Central memory CD8-positive, alpha-beta T cell (primary cell): Measurements from ENCODE around the gene MIER2.
"Not testable (repeated sequence)": the region's sequence is repeated elsewhere in the genome, so short reads cannot be mapped to it uniquely, and the experiment has no call there.

Experiments used
- ATAC-seq: fragments of 150-1000 bp; cut with Tn5 transposase; replicated peaks from 2 replicates; pipeline ENCODE4 v1.10.0; 2022; ENCODE audit warnings: mild to moderate bottlenecking, moderate FRiP score, moderate number of reproducible peaks; ENCODE audit not compliant: poor library complexity, severe bottlenecking; ENCODE audit errors: extremely low read depth
- DNase-seq, 2 donors: peaks; one replicate each; pipeline ENCODE4 v3.0.0; 2021; ENCODE audit warnings: low spot score in 2 of 2
- H3K27ac Mint-ChIP-seq: one replicate; pipeline ENCODE4 v1.8.0; 2022; ENCODE audit warnings: low read depth, mild to moderate bottlenecking, moderate library complexity, mixed read lengths
- H3K27me3 Mint-ChIP-seq: one replicate; pipeline ENCODE4 v1.8.0; 2022; ENCODE audit warnings: mixed read lengths
- H3K36me3 Mint-ChIP-seq: one replicate; pipeline ENCODE4 v1.8.0; 2022; ENCODE audit warnings: mild to moderate bottlenecking, moderate library complexity, mixed read lengths; ENCODE audit not compliant: insufficient read depth
- H3K4me1 Mint-ChIP-seq: one replicate; pipeline ENCODE4 v1.8.0; 2022; ENCODE audit warnings: mixed read lengths
- H3K4me3 Mint-ChIP-seq: one replicate; pipeline ENCODE4 v1.8.0; 2022; ENCODE audit warnings: mild to moderate bottlenecking, moderate library complexity, mixed read lengths
- H3K9me3 Mint-ChIP-seq: one replicate; pipeline ENCODE4 v1.8.0; 2022; ENCODE audit warnings: mixed read lengths

Gene MIER2

DNA sequence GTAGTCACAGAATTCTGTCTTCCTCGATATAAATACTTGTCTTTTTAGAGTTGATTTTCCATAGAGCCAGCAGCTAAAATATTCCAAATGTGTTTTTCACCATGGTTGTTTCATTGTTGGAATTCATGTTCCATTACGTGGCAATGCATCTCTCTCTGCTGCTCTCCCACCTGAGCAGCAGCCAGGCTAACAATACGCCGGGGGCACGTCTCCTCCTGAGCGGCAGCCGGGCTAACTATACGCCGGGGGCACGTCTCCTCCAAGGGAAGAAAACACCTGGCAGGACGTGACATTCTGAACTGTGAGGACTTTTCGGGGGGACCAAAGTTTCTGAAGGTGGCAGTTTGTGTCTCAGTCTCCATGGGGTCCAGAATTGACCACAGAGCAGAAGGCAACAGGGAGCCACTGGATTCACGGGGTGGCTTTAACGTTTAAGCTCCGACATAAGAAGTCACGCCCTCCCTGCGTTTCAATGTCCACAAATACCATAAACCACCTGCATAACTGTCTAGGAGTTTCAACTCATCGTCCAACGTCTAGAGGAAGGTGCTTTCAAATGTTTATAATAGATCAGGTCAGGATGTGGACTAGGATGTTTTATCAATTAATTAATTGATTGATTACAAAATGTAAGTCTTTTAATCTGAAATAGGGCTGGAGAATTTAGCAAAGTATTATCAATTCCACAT is 68.5 kb downstream of the MIER2 start:
- DNase-seq (no peak), ATAC-seq (no peak)
- Mint-ChIP-seq H3K9me3 (no peaks in the 10 kb centered on the region), H3K4me3 (no peak overlapping the region), H3K27ac (no peak overlapping the region), H3K36me3 (peaks cover 2% of the 10 kb centered on the region), H3K27me3 (peaks cover 75% of the 10 kb centered on the region), H3K4me1 (no peaks in the 10 kb centered on the region)

DNA sequence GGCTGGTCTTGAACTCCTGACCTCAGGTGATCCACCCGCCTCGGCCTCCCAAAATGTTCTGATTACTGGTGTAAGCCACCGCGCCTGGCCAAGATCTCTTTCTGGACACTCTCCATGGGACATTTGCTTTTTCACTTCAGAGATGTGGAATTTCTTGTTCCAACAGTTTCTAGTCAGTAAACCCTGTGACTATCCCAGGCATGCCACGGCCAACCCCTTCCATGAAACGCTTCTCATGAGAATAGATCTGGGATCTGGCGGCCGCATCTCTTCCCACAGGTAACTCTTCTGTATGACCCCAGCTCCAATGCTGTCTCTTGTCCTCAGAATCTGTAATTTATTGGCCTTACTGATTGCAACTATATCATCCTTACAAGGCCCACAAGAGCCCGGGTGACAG is 69.6 kb downstream of the MIER2 start:
- ATAC-seq (no peak), DNase-seq (no peak)
- Mint-ChIP-seq H3K9me3 (no peaks in the 10 kb centered on the region), H3K27ac (no peak overlapping the region), H3K4me1 (no peaks in the 10 kb centered on the region), H3K4me3 (no peak overlapping the region), H3K36me3 (peaks cover 2% of the 10 kb centered on the region), H3K27me3 (peaks cover 66% of the 10 kb centered on the region)

DNA sequence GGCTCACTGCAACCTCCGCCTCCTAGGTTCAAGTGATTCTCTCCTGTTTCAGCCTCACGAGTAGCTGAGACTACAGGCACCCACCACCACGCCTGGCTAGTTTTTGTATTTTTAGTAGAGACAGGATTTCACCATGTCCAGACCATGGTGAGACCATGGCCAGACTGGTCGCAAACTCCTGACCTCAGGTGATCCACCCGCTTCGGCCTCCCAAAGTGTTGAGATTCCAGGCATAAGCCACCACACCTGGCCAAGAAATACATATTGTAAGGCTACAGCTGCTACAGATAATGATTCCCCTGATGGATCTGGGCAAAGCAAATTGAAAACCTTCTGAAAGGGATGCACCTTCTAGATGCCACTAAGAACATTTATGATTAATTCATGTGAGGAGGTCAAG is 71.2 kb downstream of the MIER2 start:
- Mint-ChIP-seq H3K4me3 (no peak overlapping the region), H3K4me1 (no peaks in the 10 kb centered on the region), H3K36me3 (peaks cover 3% of the 10 kb centered on the region), H3K27me3 (peaks cover 66% of the 10 kb centered on the region), H3K9me3 (no peaks in the 10 kb centered on the region), H3K27ac (no peak overlapping the region)
- ATAC-seq, result no peak
- DNase-seq, result no peak

DNA sequence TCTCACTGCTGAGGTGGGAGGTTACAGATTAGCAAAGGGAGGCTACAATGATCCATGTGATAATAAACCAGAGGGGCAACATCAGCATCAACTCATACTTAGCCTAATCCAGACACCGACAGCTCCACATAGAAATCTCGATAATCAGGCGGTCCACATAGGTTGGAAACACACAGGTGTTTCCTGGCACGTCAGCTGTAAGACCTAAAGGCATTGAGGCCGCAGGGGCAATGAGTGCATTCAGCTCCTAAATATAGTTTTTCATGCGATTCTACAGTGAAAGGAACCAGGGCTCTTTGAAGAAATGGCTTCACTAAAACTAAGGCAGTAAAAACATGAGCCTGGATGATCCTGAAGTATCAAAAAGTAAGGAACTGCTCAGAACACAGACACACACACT is 72.7 kb downstream of the MIER2 start:
- peaks cover 5% of the 10 kb centered on the region for H3K36me3 Mint-ChIP-seq
- peaks cover 7% of the 10 kb centered on the region for H3K4me1 Mint-ChIP-seq
- no peak overlapping the region for H3K27ac Mint-ChIP-seq
- ATAC-seq, result no peak
- no peak overlapping the region for H3K4me3 Mint-ChIP-seq
- DNase-seq, result no peak
- peaks cover 61% of the 10 kb centered on the region for H3K27me3 Mint-ChIP-seq
- H3K9me3 Mint-ChIP-seq, result no peaks in the 10 kb centered on the region

DNA sequence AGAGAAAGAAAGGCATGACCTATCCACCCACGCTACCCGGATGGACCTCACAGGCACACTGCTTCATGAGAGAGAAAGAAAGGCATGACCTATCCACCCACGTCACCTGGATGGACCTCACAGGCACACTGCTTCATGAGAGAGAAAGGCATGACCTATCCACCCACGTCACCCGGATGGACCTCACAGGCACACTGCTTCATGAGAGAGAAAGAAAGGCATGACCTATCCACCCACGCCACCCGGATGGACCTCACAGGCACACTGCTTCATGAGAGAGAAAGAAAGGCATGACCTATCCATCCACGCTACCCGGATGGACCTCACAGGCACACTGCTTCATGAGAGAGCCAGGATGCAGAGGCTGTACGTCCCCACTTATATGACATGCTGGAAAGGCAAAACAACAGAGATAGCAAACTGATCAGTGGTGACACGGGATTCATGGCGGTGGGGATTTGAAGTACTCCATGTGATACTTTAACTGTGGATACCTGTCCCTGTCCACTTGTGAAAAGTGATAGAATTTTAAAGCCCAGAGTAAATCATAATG is 73.8 kb downstream of the MIER2 start:
- DNase-seq, H3K27ac Mint-ChIP-seq, H3K9me3 Mint-ChIP-seq, H3K36me3 Mint-ChIP-seq, ATAC-seq, H3K4me3 Mint-ChIP-seq: not testable (repeated sequence)
- peaks cover 61% of the 10 kb centered on the region for H3K27me3 Mint-ChIP-seq
- peaks cover 12% of the 10 kb centered on the region for H3K4me1 Mint-ChIP-seq

DNA sequence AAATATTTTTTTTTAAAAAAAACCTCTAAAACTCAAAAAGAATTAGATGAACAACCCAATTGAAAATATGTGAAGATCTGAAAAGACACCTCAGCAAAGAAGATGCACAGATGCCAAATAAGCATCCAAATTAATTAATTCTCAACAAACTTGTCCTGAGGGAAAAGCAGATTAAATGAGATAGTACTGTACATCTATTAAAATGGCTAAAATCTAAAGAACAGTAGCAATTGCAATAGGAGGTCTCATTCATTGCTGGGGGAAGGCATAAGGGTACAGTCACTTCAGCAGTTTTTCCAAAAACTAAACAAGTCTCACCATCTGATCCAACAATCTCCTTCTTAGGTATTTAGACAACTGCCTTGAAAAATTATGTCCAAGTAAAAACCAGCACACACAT is 75.4 kb downstream of the MIER2 start:
- H3K9me3 Mint-ChIP-seq, result no peaks in the 10 kb centered on the region
- no peak overlapping the region for H3K27ac Mint-ChIP-seq
- no peak for DNase-seq
- H3K27me3 Mint-ChIP-seq, result peaks cover 62% of the 10 kb centered on the region
- H3K4me3 Mint-ChIP-seq, result no peak overlapping the region
- no peak for ATAC-seq
- H3K36me3 Mint-ChIP-seq, result peaks cover 5% of the 10 kb centered on the region
- H3K4me1 Mint-ChIP-seq, result peaks cover 12% of the 10 kb centered on the region

DNA sequence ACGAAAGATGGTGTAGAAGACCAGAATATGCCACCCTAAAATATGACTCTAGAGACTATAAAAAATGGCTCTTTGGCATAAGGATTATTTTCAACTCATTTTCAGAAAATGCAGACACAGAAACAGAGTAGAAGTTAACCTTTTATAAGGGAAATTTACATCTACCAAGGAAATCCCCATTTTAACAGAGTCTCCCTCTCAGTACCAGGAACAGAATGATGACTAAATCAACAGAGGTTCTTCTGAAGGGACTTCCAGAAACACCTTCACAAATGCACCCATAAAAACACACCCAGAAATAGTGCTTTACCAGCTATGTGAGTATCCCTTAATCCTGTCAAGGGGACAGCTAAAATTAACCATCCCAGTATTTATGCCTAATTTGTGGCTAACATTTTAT is 82.5 kb downstream of the MIER2 start:
- no peaks in the 10 kb centered on the region for H3K36me3 Mint-ChIP-seq
- peaks cover 7% of the 10 kb centered on the region for H3K4me1 Mint-ChIP-seq
- H3K27me3 Mint-ChIP-seq, result peaks cover 62% of the 10 kb centered on the region
- no peak overlapping the region for H3K27ac Mint-ChIP-seq
- H3K9me3 Mint-ChIP-seq, result no peaks in the 10 kb centered on the region
- no peak overlapping the region for H3K4me3 Mint-ChIP-seq
- ATAC-seq, result no peak
- no peak for DNase-seq

DNA sequence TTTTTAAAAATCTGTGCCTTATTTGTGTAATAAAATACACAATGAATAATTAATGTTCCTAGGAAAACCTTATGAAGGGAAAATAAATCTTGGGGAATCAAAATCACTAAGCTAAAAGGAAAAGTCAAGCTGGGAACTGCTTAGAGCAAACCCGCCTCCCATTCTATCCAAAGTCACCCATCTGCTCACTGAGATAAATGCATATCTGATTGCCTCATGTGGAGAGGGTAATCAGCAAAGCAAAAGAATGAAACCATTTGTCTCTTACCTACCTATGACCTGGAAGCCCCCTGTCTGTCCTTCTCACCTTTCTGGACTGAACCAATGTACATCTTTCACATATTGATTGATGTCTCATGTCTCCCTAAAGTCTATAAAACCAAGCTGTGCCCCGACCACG is 87.8 kb downstream of the MIER2 start:
- not testable (repeated sequence) for DNase-seq, H3K27ac Mint-ChIP-seq, H3K9me3 Mint-ChIP-seq, H3K4me3 Mint-ChIP-seq, ATAC-seq, H3K36me3 Mint-ChIP-seq, H3K4me1 Mint-ChIP-seq
- peaks cover 68% of the 10 kb centered on the region for H3K27me3 Mint-ChIP-seq
